Stimulated activated CD8-positive, alpha-beta memory T cell treated with anti-CD3 and anti-CD28 coated beads, Interleukin-15, amount 100 ng/mL, for 4 hours (primary cell): ENCODE data around the gene TSPAN16.
A peak's percentile ranks its signal among the peaks of the same experiment; 100 is the strongest.

ENCODE experiments used
- DNase-seq, 2 donors: peaks; one replicate each; pipeline ENCODE4 v3.0.0-alpha.2; 2020; ENCODE audit warnings: low read depth in 2 of 2

TSPAN16 gene

GRCh38 chr19:11268783-11269267 lies 27.1 kb upstream of the TSPAN16 start:
- no peak for DNase-seq

GRCh38 chr19:11269408-11269807 lies 26.6 kb upstream of the TSPAN16 start:
- no peak for DNase-seq

DNA sequence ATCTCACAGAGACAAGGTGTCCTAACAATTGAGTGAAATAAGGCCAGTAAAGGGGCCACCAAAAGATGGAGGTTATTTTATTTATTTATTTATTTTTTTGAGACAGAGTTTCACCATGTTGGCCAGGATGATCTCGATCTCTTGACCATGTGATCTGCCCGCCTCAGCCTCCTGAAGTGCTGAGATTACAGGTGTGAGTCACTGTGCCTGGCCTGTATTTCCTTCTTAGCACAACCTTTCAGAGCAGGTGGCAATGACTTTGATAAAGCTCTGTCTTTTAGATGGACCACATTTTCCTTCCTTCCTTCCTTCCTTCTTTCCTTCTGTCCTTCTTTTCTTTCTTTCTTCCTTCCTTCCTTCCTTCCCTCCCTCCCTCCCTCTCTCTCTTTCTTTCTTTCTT lies 22.7 kb upstream of the TSPAN16 start:
- DNase-seq = no peak

GRCh38 chr19:11273989-11274388 lies 22.0 kb upstream of the TSPAN16 start:
- no peak for DNase-seq

GRCh38 chr19:11274533-11275086 lies 21.4 kb upstream of the TSPAN16 start:
- DNase-seq = no peak

DNA sequence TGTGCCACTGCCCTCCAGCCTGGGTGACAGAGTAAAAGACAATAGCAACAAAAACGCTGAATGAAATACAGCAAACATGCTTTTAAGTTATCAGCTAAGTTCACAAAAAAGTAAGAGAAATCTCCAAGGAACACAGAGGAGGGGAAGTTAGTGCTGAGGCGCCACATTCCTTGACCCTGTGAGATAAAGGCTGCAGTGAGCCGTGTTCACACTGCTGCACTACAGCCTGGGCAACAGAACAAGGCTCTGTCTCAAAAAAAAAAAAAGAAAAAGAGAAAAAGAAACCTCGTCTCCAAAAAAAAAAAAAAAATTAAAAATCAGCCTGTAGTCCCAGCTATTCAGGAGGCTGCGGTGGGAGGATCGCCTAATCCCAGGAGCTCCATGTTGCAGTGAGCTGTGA lies 17.3 kb upstream of the TSPAN16 start:
- DNase-seq = no peak

GRCh38 chr19:11279505-11280236 lies 16.3 kb upstream of the TSPAN16 start:
- DNase-seq = no peak

- DNase-seq = no peak
Observed at GRCh38 chr19:11281356-11282049, 14.5 kb upstream of the TSPAN16 start.

DNA sequence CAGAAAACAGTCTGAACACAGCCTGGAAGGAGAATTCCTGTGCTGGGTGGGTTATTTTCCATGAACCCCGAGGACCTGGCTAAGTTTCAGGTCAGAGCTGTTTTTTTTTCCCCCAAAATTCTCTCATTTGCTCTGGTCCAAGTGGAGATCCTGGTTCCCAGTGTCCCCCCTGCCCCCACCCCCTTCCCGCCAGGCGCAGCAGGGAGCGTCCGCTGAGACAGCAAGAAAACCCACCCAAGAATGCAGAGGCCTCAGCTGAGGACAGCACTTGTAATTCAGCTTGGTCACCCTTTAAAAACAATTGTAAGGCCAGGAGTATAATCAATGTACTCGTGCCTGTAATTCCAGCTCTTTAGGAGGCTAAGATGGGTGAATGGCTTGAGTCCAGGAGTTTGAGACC lies 11.4 kb upstream of the TSPAN16 start:
- DNase-seq = no peak

DNA sequence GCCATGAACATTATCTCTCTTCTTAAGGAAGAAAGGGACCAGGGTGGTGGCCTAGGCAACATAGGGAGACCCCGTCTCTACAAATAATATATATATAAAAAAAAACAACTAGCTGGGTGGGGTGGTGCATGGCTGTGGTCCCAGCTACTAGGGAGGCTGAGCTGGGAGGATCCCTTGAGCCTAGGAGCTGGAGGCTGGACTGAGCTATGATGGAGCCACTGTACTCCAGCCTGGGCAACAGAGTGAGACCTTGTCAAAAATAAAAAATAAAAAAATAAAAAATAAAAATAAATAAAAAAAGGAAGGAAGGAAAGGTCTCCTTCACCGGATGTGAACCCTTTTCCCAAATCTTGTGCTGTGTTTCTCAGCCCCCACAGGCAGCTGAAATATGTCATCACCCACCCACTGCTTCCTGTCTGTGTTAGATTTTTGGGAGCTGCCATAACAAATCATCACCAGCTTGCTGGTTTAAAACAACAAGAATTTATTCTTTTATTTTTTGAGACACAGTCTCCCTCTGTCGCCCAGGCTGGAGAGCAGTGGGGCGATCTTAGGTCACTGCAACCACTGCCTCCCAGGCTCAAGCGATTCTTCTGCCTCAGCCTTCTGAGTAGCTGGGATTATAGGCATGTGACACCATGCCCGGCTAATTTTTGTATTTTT lies 9.5 kb upstream of the TSPAN16 start:
- DNase-seq = no peak

- no peak for DNase-seq
Observed at GRCh38 chr19:11288349-11288748, 7.6 kb upstream of the TSPAN16 start.

DNA sequence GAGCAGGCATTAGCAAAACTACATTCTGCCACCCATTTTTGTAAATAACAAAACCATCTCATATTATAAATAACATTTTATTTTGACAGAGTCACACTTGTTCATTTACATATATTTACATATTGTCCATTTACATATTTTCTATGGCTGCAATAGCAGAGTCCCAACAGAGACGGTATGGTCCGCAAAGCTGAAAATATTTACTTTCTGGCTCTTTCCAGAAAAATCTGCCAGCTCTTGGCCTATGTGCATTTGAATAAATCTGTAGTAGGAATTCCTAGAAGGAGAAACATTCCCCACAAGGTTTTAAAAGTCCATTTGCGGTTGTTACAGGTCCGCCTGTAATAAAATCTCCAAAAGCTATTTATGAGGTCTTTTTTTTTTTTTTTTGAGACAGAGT lies 5.7 kb upstream of the TSPAN16 start:
- DNase-seq = no peak

GRCh38 chr19:11291415-11291814 lies 4.5 kb upstream of the TSPAN16 start:
- no peak for DNase-seq

DNA sequence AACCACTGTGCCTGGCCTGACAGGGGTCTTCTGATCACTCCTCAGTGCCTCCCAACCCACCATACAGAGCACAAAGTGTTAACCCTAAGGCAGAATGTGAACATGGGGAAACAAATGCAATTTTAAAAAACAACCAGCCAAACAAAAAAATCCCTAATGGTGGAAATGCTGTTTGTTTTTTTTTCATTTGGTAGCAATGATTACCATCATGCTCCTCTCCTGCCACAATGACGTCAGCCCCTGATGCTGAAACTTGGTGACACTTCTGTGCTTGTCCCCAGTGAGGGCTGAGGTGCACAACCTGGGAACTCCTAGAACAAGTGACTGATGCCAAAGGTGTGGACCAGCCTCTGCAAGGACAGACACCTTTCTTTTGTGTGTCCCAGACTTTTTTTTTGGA lies 4.0 kb upstream of the TSPAN16 start:
- no peak for DNase-seq

GRCh38 chr19:11293433-11294389 lies 2.2 kb upstream of the TSPAN16 start:
- peak; percentile 43 to 50 for DNase-seq

DNA sequence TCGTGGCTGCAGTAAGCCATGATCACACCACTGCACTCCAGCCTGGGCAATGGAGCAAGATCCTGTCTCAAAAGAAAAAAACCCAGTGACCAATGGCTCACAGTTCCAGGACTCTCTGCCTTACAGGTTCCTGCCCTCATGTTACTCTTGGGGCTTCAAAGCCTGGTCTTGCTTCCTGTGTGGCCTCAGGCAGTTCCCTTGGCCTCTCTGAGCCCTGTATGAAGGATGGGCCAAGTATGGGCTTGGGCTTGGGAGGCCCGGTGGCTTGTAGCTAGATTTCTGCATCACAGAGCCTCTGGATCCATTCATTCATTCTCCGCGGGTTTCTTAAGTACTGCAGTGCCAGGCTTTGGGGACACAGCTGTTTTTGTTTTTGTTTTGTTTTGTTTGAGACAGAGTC lies 780 bp upstream of the TSPAN16 start:
- no peak for DNase-seq

DNA sequence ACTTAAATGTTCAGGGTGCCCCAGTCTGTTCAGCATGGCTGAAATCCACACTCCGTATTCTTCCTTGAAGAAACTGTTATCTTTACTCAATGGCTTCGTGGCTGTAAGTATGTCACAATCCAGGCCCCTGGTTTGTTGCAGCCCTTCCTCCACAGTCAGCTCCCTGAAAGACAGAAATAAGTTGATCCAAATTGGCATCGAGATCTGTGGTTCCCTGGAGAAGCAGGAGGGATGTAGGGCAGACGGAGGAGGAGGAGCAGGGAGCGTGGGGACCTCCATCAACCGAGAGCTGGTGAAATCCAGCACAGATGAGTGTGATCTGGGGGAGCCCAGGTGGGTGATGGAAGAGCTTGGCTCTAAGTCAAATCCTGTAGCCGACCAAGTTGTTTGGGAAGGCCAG lies 304 bp downstream of the TSPAN16 start:
- no peak for DNase-seq

DNA sequence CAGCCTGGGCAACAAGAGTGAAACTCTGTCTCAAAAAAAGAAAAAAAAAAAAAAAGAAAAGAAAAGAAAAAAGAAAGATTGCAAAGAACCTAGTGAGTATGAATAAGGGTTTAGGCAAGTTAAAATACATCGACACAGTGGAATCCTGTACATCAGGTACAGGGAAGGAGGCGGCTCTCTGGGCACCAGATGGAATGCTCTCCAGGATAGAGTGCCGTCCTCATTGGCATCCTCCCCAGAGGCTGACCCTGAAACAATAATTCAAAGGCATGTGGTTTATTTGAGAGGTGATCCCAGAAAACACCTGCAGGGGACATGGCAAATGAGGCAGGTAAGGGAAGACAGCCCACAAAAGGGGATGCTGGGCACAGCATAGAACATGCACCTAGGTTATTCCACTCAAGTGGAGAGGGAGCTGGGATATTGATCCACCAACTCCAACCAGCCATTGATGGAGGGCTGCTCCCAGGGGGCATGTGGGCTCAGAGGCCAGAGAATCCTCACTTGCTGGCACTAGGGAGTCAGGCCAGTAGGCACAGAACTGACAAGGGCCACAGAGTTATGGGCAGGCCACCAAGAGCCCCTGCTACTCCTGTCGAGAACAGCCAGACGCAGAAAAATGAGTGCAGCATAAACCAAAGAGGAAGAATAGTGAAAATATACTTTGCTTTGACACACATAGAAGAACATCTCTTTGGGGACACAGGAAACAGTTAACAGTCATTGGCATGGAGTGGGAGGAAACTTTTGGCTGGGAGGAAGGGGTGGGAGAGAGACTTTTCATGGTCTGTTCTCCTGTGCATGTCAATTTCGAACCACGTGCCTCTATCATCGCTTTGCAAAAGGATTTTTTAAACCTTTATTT lies 4.2 kb downstream of the TSPAN16 start:
- no peak for DNase-seq

GRCh38 chr19:11300811-11301120 lies 4.8 kb downstream of the TSPAN16 start:
- no peak for DNase-seq

GRCh38 chr19:11304936-11305335 lies 9.0 kb downstream of the TSPAN16 start:
- no peak for DNase-seq

GRCh38 chr19:11306337-11306736 lies 10.4 kb downstream of the TSPAN16 start:
- no peak for DNase-seq
